ENCODE data around the gene IL22RA2. TPM values are rescaled to one million over a fixed set of nuclear protein-coding genes. Genes with fewer than 3 reads are reported as not detected.

IL22RA2 gene
- polyA plus RNA-seq, 3 donors = not detected

DNA sequence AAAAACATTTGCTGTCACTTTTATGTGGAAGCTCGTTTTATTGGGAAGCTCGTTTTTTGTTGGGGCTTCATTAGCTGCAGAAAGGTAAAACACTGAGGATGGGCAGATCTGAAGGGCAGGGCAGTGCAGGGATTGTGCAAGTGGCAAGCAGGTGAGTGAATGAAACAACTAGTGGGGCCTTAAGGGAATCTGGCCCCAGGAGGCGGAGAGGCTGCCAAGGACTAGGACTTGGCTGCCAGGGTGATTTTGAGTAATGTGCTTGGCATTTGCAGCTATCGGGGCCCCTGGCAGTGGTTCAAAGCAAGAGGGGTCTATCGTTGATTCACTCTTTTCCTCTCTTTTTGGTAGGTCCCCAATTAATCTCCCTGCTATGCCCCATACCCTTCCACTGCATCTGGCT, 11.5 kb downstream of the IL22RA2 start:
- peaks cover 0 to 11% of the 10 kb centered on the region in 2 donors for H3K9me3 ChIP-seq (replicated peaks in 1 of 2; ENCODE audit: control insufficient read depth in 1 of 2, insufficient read depth in 1 of 2, low read length in 2 of 2)
- H4K20me1 ChIP-seq (ENCODE audit: insufficient read depth, low read length) = no peaks in the 10 kb centered on the region
- H3K79me2 ChIP-seq (ENCODE audit: insufficient read depth, low read length) = no peaks in the 10 kb centered on the region
- no peak overlapping the region for H3K27ac ChIP-seq (ENCODE audit: low read depth in 1 of 2, low read length in 2 of 2)
- H3K4me2 ChIP-seq (replicated peaks; ENCODE audit: extremely low read depth, low read length, poor library complexity, severe bottlenecking) = no peak overlapping the region
- no peak for DNase-seq
- Mint-ChIP-seq H3K27me3 (ENCODE audit: low read depth in 3 of 3) (peaks cover 2 to 4% (median 2%) of the 10 kb centered on the region in 3 donors), H3K4me1 (peaks cover 70% of the 10 kb centered on the region), H3K4me3 (no peak overlapping the region), H3K27ac (no peak overlapping the region), H3K9me3 (peaks cover 6 to 21% (median 11%) of the 10 kb centered on the region in 7 donors), H3K36me3 (peaks cover 1 to 9% of the 10 kb centered on the region in 2 donors)
- TF ChIP-seq, protein P1, sequence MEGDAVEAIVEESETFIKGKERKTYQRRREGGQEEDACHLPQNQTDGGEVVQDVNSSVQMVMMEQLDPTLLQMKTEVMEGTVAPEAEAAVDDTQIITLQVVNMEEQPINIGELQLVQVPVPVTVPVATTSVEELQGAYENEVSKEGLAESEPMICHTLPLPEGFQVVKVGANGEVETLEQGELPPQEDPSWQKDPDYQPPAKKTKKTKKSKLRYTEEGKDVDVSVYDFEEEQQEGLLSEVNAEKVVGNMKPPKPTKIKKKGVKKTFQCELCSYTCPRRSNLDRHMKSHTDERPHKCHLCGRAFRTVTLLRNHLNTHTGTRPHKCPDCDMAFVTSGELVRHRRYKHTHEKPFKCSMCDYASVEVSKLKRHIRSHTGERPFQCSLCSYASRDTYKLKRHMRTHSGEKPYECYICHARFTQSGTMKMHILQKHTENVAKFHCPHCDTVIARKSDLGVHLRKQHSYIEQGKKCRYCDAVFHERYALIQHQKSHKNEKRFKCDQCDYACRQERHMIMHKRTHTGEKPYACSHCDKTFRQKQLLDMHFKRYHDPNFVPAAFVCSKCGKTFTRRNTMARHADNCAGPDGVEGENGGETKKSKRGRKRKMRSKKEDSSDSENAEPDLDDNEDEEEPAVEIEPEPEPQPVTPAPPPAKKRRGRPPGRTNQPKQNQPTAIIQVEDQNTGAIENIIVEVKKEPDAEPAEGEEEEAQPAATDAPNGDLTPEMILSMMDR (IDR thresholded peaks at IDR 0.05) = no peak
- H3K9ac ChIP-seq (ENCODE audit: insufficient read depth, low read length, poor library complexity, severe bottlenecking) = no peak overlapping the region
- 96% methylated on average over 4 of the region's 5 CpGs for WGBS (ENCODE audit: insufficient coverage)
- H3K4me1 ChIP-seq (ENCODE audit: control insufficient read depth in 1 of 2, insufficient read depth in 2 of 2, low read length in 2 of 2) = peaks cover 43 to 72% of the 10 kb centered on the region in 2 donors
- H3K36me3 ChIP-seq (replicated peaks in 1 of 2; ENCODE audit: control insufficient read depth in 1 of 2, insufficient read depth in 2 of 2, low read length in 2 of 2) = no peaks in the 10 kb centered on the region
- no peaks in the 10 kb centered on the region for H3K27me3 ChIP-seq (ENCODE audit: control insufficient read depth in 2 of 2, insufficient read depth in 2 of 2, low read length in 2 of 2)
- H3K4me3 ChIP-seq (replicated peaks in 1 of 3; ENCODE audit: low read depth in 2 of 3, low read length in 3 of 3) = no peak overlapping the region
- H2AFZ ChIP-seq (ENCODE audit: insufficient read depth, low read depth, low read length, poor library complexity, severe bottlenecking) = no peak overlapping the region
- intact Hi-C loops (cut with micrococcal nuclease) = no loop called here

DNA sequence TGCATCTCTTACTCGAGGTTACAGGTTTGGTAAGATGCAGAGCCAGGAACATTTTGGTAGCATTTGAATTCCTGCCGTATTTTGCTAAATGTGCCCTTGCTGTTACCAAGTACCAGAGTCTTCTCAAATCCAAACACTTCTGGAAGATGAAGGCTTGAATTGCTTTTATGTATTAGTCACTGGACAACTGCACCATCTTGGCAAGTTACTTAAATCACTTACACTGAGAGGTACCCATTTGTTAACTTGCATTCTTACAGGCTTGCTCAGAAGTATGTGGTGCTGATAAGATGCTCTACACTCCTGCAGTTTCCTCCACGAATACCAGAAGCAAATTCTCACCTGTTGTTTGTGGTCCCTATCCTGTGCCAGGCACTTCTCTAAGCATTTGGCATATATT, 12.7 kb downstream of the IL22RA2 start:
- no CpG with 5 or more reads among the region's 3 CpGs for WGBS (ENCODE audit: insufficient coverage)
- peaks cover 41 to 72% of the 10 kb centered on the region in 2 donors for H3K4me1 ChIP-seq (ENCODE audit: control insufficient read depth in 1 of 2, insufficient read depth in 2 of 2, low read length in 2 of 2)

More for the DNA sequence above, 12.7 kb downstream of the IL22RA2 start:
- H3K9ac ChIP-seq (ENCODE audit: insufficient read depth, low read length, poor library complexity, severe bottlenecking) = no peak overlapping the region
- TF ChIP-seq, protein P1 (IDR thresholded peaks at IDR 0.05) = no peak
- no peak overlapping the region for H2AFZ ChIP-seq (ENCODE audit: insufficient read depth, low read depth, low read length, poor library complexity, severe bottlenecking)
- H3K27me3 Mint-ChIP-seq (ENCODE audit: low read depth in 3 of 3) = peaks cover 2 to 4% (median 2%) of the 10 kb centered on the region in 3 donors
- peaks cover 3 to 18% (median 11%) of the 10 kb centered on the region in 7 donors for H3K9me3 Mint-ChIP-seq
- peaks cover 1 to 9% of the 10 kb centered on the region in 2 donors for H3K36me3 Mint-ChIP-seq
- DNase-seq = no peak
- H3K36me3 ChIP-seq (replicated peaks in 1 of 2; ENCODE audit: control insufficient read depth in 1 of 2, insufficient read depth in 2 of 2, low read length in 2 of 2) = no peaks in the 10 kb centered on the region
- no peaks in the 10 kb centered on the region for H4K20me1 ChIP-seq (ENCODE audit: insufficient read depth, low read length)
- no peak overlapping the region for H3K27ac Mint-ChIP-seq
- no peak overlapping the region for H3K4me3 Mint-ChIP-seq
- peaks cover 0 to 11% of the 10 kb centered on the region in 2 donors for H3K9me3 ChIP-seq (replicated peaks in 1 of 2; ENCODE audit: control insufficient read depth in 1 of 2, insufficient read depth in 1 of 2, low read length in 2 of 2)
- H3K27ac ChIP-seq (ENCODE audit: low read depth in 1 of 2, low read length in 2 of 2) = no peak overlapping the region
- no peaks in the 10 kb centered on the region for H3K79me2 ChIP-seq (ENCODE audit: insufficient read depth, low read length)
- peaks cover 68% of the 10 kb centered on the region for H3K4me1 Mint-ChIP-seq
- H3K4me2 ChIP-seq (replicated peaks; ENCODE audit: extremely low read depth, low read length, poor library complexity, severe bottlenecking) = no peak overlapping the region
- H3K4me3 ChIP-seq (replicated peaks in 1 of 3; ENCODE audit: low read depth in 2 of 3, low read length in 3 of 3) = no peak overlapping the region
- H3K27me3 ChIP-seq (ENCODE audit: control insufficient read depth in 2 of 2, insufficient read depth in 2 of 2, low read length in 2 of 2) = no peaks in the 10 kb centered on the region
- intact Hi-C loops (cut with micrococcal nuclease) = no loop called here

Measured in CD14-positive monocyte (primary cell).